Activated naive CD8-positive, alpha-beta T cell treated with anti-CD3 and anti-CD28 coated beads, Interleukin-2, amount 50 U/mL, for 24 hours (primary cell): ENCODE data around the gene AKT3.
A peak's percentile ranks its signal among the peaks of the same experiment; 100 is the strongest.
"Not testable (repeated sequence)": the region's sequence is repeated elsewhere in the genome, so short reads cannot be mapped to it uniquely, and the experiment has no call there.

Source experiments
- ATAC-seq: fragments of 150-1000 bp; cut with Tn5 transposase; one replicate; pipeline ENCODE4 v1.10.0; 2021
- DNase-seq: peaks from one replicate; pipeline ENCODE4 v3.0.0; 2021
- H3K27ac Mint-ChIP-seq: one replicate; pipeline ENCODE4 v1.8.0; 2021; ENCODE audit warnings: mild to moderate bottlenecking, mixed read lengths
- H3K27me3 Mint-ChIP-seq: one replicate; pipeline ENCODE4 v1.8.0; 2021; ENCODE audit warnings: mixed read lengths
- H3K36me3 Mint-ChIP-seq: one replicate; pipeline ENCODE4 v1.8.0; 2021; ENCODE audit warnings: low read depth, mixed read lengths
- H3K4me1 Mint-ChIP-seq: one replicate; pipeline ENCODE4 v1.8.0; 2021; ENCODE audit warnings: mixed read lengths
- H3K4me3 Mint-ChIP-seq: one replicate; pipeline ENCODE4 v1.8.0; 2021; ENCODE audit warnings: mild to moderate bottlenecking, moderate library complexity, mixed read lengths
- H3K9me3 Mint-ChIP-seq: one replicate; pipeline ENCODE4 v1.8.0; 2021; ENCODE audit warnings: mixed read lengths

The AKT3 gene

DNA sequence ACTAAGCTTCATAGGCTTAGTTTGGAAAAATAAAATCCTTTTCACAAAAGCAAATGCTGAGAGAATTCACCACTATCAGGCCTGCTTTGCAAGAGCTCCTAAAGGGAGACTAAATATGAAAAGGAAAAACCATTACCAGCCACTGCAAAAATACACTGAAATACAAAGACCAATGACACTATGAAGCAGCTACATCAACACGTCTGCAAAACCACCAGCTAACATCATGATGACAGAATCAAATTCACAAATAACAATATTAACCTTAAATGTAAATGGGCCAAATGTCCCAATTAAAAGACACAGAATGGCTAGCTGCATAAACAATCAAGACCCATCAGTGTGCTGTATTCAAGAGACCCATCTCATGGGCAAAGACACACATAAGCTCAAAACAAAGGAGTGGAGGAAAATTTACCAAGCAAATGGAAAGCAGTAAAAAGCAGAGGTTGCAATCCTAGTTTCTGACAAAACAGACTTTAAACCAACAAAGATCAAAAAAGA is 28.8 kb downstream of the AKT3 start:
- Mint-ChIP-seq H3K27me3 (no peaks in the 10 kb centered on the region), H3K4me3 (no peak overlapping the region), H3K36me3 (peaks cover 70% of the 10 kb centered on the region), H3K27ac (no peak overlapping the region), H3K4me1 (peaks cover 12% of the 10 kb centered on the region), H3K9me3 (peaks cover 45% of the 10 kb centered on the region)
- DNase-seq (no peak), ATAC-seq (no peak)

DNA sequence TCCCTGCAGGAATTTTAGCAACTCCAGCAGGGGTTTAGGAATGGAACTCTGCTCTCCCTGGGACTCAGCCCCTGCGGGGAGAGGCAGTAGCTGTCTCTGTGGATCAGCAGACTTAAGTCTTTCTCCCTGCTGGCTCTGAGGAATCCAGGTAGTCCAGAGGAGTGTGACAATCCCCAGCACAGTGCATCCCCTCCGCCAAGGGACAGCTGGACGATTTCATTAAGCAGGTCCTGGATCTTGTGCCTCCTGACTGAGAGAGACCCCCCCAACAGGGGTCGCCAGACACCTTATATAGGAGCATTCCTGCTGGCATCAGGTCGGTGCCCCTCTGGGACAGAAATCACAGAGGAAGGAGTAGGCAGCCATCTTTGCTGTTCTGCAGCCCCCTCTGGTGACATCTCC is 30.6 kb downstream of the AKT3 start:
- ATAC-seq, result no peak
- H3K27me3 Mint-ChIP-seq, result no peaks in the 10 kb centered on the region
- H3K36me3 Mint-ChIP-seq, result peaks cover 73% of the 10 kb centered on the region
- H3K27ac Mint-ChIP-seq, result no peak overlapping the region
- DNase-seq, result no peak
- no peak overlapping the region for H3K4me3 Mint-ChIP-seq
- H3K4me1 Mint-ChIP-seq, result peaks cover 11% of the 10 kb centered on the region
- peaks cover 45% of the 10 kb centered on the region for H3K9me3 Mint-ChIP-seq

DNA sequence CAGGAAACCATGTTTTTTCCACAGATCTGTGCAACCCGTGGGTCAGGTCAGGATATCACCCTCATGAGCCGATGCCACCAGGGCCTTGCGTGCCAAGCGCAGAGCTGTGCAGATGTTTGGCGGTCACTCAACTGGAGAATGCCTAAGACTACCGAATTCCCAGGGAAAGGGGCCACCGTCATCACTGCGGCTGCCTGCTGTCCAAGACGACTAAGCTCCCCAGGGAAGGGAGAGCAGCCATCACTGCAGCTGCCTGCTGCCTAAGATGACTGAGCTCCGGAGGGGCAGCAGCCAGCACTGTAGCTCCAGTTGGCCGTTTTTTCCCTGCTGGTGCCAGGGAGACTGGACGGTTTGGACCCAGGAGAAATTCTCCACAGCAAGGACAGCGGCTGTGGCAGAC is 31.1 kb downstream of the AKT3 start:
- Mint-ChIP-seq H3K36me3 (peaks cover 71% of the 10 kb centered on the region), H3K4me1 (peaks cover 11% of the 10 kb centered on the region), H3K4me3 (no peak overlapping the region), H3K9me3 (peaks cover 44% of the 10 kb centered on the region), H3K27me3 (no peaks in the 10 kb centered on the region), H3K27ac (no peak overlapping the region)
- no peak for ATAC-seq
- no peak for DNase-seq

DNA sequence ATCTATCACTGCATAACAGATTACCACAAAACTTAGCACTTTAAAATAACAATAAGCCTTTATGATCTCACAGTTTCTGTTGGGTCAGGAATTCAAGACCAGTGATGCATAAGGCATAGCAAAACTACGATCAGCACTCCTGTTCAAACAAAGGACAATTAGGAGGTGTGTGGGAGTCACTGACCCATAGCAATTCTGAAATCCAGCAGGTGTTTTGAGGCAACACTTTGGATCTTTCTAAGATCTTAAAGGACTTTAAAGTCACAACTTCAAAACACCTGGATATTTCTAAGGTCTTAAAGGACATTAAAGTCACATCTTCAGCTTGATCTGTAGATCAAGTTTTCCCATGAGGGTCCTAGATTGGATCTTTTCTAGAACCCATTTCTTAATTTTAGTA is 35.3 kb downstream of the AKT3 start:
- DNase-seq (no peak), ATAC-seq (no peak)
- Mint-ChIP-seq H3K4me3 (no peak overlapping the region), H3K4me1 (peaks cover 6% of the 10 kb centered on the region), H3K27me3 (no peaks in the 10 kb centered on the region), H3K9me3 (peaks cover 21% of the 10 kb centered on the region), H3K27ac (no peak overlapping the region), H3K36me3 (peaks cover 50% of the 10 kb centered on the region)

DNA sequence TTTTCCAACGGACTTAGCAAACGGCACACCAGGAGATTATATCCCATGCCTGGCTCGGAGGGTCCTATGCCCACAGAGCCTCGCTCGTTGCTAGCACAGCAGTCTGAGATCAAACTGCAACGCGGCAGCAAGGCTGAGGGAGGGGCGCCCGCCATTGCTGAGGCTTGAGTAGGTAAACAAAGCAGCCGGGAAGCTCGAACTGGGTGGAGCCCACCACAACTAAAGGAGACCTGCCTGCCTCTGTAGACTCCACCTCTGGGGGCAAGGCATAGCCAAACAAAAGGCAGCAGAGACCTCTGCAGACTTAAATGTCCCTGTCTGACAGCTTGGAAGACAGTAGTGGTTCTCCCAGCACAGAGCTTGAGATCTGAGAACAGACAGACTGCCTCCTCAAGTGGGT is 42.7 kb downstream of the AKT3 start:
- peaks cover 34% of the 10 kb centered on the region for H3K36me3 Mint-ChIP-seq
- not testable (repeated sequence) for H3K27me3 Mint-ChIP-seq, DNase-seq, H3K4me3 Mint-ChIP-seq, H3K9me3 Mint-ChIP-seq, ATAC-seq, H3K27ac Mint-ChIP-seq
- peaks cover 64% of the 10 kb centered on the region for H3K4me1 Mint-ChIP-seq

DNA sequence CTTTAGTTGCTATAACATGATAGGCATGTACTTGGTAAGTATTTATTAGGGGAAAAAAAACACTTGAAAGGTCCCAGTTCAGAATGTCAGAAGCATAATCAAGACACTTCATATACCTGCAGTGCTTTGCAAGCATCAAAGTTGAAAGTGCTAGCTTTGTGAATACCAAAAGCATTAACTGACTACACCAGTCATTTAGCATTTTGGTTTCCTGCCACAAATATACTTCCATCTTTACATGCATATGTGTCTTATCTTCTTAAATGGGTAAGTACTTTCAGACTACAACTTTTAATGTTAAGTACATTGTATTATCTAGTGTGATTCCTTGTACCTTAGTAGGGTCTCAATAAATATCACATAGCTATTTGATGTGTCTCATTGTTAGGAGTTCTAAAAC is 43.7 kb downstream of the AKT3 start:
- peaks cover 28% of the 10 kb centered on the region for H3K36me3 Mint-ChIP-seq
- H3K27me3 Mint-ChIP-seq, result no peaks in the 10 kb centered on the region
- no peak for ATAC-seq
- no peak overlapping the region for H3K4me3 Mint-ChIP-seq
- peaks cover 70% of the 10 kb centered on the region for H3K4me1 Mint-ChIP-seq
- H3K9me3 Mint-ChIP-seq, result peaks cover 9% of the 10 kb centered on the region
- no peak for DNase-seq
- H3K27ac Mint-ChIP-seq, result peak overlapping the region; percentile 30

DNA sequence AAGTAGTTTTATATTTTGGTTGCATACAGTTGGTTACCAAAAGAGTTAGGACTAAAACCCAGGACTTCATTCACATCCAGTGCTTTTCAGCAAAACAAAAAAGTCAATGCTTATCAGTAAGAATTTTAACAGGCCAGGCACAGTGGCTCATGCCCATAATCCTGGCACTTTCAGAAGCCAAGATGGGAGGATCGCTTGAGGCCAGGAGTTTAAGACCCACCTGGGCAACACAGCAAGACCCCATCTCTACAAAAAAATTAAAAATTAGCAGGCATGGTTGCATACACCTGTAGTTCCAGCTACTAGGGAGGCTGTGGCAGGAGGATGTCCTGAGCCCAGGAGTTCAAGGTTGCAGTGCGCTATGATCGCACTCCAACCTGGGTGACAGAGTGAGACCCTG is 47.3 kb downstream of the AKT3 start:
- no peak overlapping the region for H3K4me3 Mint-ChIP-seq
- H3K9me3 Mint-ChIP-seq, result no peaks in the 10 kb centered on the region
- H3K4me1 Mint-ChIP-seq, result peaks cover 64% of the 10 kb centered on the region
- no peak overlapping the region for H3K27ac Mint-ChIP-seq
- DNase-seq, result no peak
- H3K36me3 Mint-ChIP-seq, result peaks cover 25% of the 10 kb centered on the region
- no peaks in the 10 kb centered on the region for H3K27me3 Mint-ChIP-seq
- ATAC-seq, result no peak

DNA sequence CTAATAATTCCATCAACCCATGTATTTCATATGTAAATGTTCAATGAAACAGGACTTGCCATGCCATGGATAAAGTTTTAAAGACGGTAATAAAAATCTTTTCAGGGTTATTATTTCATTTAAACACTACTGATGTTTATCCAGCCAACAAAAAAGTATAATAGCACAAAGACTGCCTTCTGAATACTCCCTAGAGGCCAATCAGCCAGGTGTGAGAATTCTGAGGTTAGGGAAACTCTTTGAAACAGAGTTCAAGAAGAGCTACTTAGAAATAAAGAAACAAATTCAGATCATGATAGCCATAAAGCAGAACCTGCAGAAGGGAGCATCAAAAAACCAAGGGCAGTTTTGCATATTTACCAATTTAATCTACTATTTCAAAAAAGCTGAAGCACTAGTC is 48.7 kb downstream of the AKT3 start:
- no peak overlapping the region for H3K27ac Mint-ChIP-seq
- DNase-seq (no peak), ATAC-seq (no peak)
- H3K4me3 Mint-ChIP-seq, result no peak overlapping the region
- H3K27me3 Mint-ChIP-seq, result no peaks in the 10 kb centered on the region
- H3K36me3 Mint-ChIP-seq, result peaks cover 19% of the 10 kb centered on the region
- H3K9me3 Mint-ChIP-seq, result no peaks in the 10 kb centered on the region
- peaks cover 54% of the 10 kb centered on the region for H3K4me1 Mint-ChIP-seq

DNA sequence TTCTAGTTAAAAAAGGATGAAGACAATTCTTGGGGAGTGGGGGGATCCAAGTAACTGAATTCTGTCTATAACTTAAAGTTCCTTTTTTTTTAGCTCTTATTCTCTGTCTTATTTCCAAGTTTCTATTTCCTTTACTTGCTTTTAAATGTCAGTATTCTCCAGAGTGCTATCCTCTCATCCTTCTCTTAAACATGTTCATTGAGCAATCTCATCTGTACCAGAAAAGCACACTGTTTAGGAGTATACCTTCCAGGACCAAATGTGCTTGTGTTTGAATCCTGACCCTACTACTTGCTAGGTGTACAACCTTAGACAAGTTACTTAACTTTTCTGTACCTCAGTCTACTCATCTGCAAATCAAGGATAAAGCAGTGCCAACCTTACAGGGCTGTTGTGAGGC is 50.1 kb downstream of the AKT3 start:
- H3K36me3 Mint-ChIP-seq, result peaks cover 14% of the 10 kb centered on the region
- no peaks in the 10 kb centered on the region for H3K9me3 Mint-ChIP-seq
- H3K27ac Mint-ChIP-seq, result no peak overlapping the region
- DNase-seq (no peak), ATAC-seq (no peak)
- no peak overlapping the region for H3K4me3 Mint-ChIP-seq
- no peaks in the 10 kb centered on the region for H3K27me3 Mint-ChIP-seq
- peaks cover 40% of the 10 kb centered on the region for H3K4me1 Mint-ChIP-seq

DNA sequence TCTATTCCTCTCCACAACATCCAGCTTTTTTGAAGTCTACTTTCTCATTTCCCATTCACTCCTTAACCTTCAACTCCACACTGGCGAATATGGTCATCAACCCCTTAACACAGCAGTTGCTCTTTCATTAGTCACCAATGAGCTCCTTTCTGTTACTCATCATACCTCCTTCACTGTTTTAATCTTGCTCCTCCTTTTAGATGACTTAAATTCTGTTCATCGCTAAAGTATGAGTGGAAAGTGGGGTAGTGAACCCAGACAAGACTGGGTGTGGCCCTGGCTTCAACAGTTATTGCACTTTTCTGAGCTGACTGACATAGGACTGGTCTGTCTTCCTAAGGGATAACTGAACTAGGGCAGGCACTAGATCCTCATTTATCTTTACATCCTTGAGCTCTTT is 51.3 kb downstream of the AKT3 start:
- DNase-seq (no peak), ATAC-seq (peak; percentile 90)
- H3K27me3 Mint-ChIP-seq, result no peaks in the 10 kb centered on the region
- H3K9me3 Mint-ChIP-seq, result no peaks in the 10 kb centered on the region
- no peak overlapping the region for H3K27ac Mint-ChIP-seq
- peaks cover 35% of the 10 kb centered on the region for H3K4me1 Mint-ChIP-seq
- H3K36me3 Mint-ChIP-seq, result peaks cover 12% of the 10 kb centered on the region
- no peak overlapping the region for H3K4me3 Mint-ChIP-seq

DNA sequence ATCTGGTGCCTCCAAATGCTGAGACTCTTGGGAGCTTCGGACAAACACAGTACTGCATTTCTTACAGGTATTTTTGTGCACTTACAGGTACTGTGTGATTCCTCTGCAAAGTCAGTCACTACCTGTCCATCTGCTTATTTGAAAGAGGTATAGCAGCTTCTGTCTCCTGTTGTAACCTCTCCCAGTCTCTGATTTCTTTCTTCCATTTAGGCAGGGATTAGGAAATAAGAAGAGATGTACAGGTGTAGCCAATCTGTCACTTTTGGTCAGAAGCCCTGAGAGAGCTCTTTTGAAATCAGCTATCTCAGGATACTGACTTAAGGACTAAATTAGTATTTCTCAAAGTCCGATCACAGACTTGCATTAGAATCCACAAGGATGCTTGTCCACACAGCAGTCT is 54.0 kb downstream of the AKT3 start:
- Mint-ChIP-seq H3K36me3 (peaks cover 11% of the 10 kb centered on the region), H3K27ac (no peak overlapping the region), H3K27me3 (no peaks in the 10 kb centered on the region), H3K4me3 (no peak overlapping the region), H3K9me3 (no peaks in the 10 kb centered on the region), H3K4me1 (peaks cover 43% of the 10 kb centered on the region)
- DNase-seq (no peak), ATAC-seq (no peak)

DNA sequence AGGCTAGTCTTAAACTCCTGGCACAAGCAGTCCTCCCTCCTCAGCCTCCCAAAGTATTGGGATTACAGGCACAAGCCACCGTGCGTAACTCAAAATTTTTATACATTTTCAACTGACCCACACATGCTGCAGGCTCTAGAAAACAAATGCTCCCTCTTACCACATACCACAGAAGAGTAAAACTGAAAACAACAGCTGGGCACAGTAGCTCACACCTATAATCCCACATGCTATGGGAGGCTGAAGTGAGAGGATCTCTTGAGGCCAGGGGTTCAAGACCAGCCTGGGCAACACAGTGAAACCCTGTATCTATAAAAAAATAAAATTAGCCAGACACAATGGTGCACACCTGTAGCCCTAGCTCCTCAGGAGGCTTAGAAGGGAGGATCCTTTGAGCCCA is 56.7 kb downstream of the AKT3 start:
- no peak for DNase-seq
- H3K27ac Mint-ChIP-seq, result no peak overlapping the region
- H3K9me3 Mint-ChIP-seq, result no peaks in the 10 kb centered on the region
- peaks cover 33% of the 10 kb centered on the region for H3K4me1 Mint-ChIP-seq
- no peak for ATAC-seq
- peaks cover 6% of the 10 kb centered on the region for H3K36me3 Mint-ChIP-seq
- no peaks in the 10 kb centered on the region for H3K27me3 Mint-ChIP-seq
- no peak overlapping the region for H3K4me3 Mint-ChIP-seq

DNA sequence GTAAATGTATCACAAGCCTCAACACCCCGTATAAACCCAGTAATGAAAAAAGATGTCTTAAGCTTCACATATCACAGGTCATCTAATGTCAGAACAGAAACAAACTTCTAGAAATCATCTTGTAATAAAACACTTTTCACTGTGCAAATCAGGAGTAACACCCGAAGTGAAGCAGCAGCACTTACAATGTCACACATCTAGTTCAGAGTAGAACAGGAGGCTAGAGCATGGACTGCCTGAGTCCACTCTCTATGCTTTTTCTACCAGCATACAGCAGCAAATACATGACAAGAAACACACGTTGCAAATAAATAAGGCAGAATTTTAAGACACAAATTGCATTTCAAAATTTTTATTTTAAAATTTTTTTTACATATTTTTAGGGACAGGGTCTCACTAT is 57.2 kb downstream of the AKT3 start:
- DNase-seq (no peak), ATAC-seq (no peak)
- Mint-ChIP-seq H3K27ac (no peak overlapping the region), H3K36me3 (peaks cover 6% of the 10 kb centered on the region), H3K9me3 (no peaks in the 10 kb centered on the region), H3K27me3 (no peaks in the 10 kb centered on the region), H3K4me3 (no peak overlapping the region), H3K4me1 (peaks cover 33% of the 10 kb centered on the region)

DNA sequence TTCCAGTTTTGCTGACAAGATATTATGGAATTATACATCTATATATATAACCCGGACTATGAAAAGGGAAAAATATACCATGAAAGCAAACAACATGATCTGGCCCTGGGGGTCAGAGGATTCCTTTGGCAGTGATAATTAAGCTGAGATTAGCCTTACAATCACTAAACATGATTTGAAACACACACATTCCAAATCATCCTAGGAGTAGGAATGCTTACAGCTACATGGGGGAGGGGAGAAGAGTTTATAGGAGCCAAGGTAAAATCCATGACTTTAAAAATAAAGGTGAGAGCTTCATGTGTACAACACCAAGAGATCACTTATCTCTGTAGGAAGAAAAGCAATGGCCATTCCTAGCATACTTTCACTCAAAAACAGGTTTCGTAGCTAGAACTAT is 57.6 kb downstream of the AKT3 start:
- Mint-ChIP-seq H3K4me1 (peaks cover 31% of the 10 kb centered on the region), H3K27me3 (no peaks in the 10 kb centered on the region), H3K36me3 (peaks cover 6% of the 10 kb centered on the region), H3K4me3 (no peak overlapping the region), H3K27ac (no peak overlapping the region), H3K9me3 (no peaks in the 10 kb centered on the region)
- ATAC-seq, result no peak
- DNase-seq, result no peak

DNA sequence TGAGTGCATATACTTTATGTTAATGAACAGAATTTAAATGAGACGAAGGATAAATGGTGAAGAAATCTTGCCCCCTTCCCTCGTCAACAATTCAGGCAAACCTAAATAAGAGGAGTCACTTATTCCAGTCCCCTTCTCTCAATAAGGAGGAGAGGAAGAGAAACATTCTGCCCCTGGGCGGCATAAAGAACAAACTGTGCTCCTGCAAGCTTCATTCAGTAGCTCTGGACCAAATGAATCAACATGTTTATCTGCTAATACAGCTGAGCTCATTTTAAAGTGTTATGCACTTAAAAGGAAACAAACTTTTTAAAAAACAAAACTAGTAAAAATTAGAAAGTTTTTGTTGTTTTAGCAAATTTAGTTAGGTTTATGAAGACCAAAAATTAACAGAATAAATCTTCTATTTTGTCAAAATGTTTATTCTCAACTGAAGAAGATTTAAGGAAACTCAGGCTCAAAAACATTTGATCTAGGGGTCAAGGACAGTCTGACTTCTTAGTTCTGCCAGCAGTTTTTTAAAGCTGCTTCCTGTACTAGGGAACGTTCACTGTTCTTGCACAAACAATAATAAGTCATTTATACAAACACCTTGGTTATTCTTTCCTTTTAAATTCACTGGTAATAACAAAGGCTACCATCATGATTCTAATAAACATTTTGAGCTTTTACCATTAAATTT is 58.3 kb downstream of the AKT3 start:
- no peak for DNase-seq
- peaks cover 30% of the 10 kb centered on the region for H3K4me1 Mint-ChIP-seq
- no peaks in the 10 kb centered on the region for H3K27me3 Mint-ChIP-seq

DNA sequence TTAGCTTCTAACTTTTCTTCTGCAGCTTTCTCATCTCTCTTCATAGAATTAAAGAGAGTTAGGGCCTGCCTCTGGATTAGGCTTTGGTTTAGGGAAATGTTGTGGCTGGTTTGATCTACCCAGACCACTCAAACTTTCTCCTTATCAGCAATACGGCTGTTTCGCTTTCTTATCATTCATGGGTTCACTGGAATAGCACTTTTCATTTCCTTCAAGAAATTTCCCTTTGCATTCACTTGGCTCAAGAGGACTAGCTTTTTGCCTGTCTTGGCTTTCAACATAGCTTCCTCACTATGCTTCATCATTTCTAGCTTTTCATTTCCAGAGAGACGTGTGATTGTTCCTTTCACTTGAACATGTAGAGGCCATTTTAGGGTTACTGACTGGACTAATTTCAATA is 59.6 kb downstream of the AKT3 start:
- H3K4me1 Mint-ChIP-seq, result peaks cover 30% of the 10 kb centered on the region
- no peaks in the 10 kb centered on the region for H3K27me3 Mint-ChIP-seq
- no peak for DNase-seq
- ATAC-seq, result no peak
- H3K27ac Mint-ChIP-seq, result no peak overlapping the region
- H3K9me3 Mint-ChIP-seq, result no peaks in the 10 kb centered on the region
- H3K4me3 Mint-ChIP-seq, result no peak overlapping the region
- H3K36me3 Mint-ChIP-seq, result no peaks in the 10 kb centered on the region

More for the DNA sequence above, 58.3 kb downstream of the AKT3 start:
- Mint-ChIP-seq H3K27ac (no peak overlapping the region), H3K9me3 (no peaks in the 10 kb centered on the region), H3K36me3 (peaks cover 6% of the 10 kb centered on the region), H3K4me3 (no peak overlapping the region)
- no peak for ATAC-seq
